RWPE1 (cell line): Measurements from ENCODE around the gene IFNGR1.
A peak's percentile ranks its signal among the peaks of the same experiment; 100 is the strongest.

Experiments
- CTCF ChIA-PET: fragments of 350-600 bp; sonication (Branson Sonifier 250); formaldehyde crosslinking; extraction: SDS; loops from one replicate; lab custom pipeline; 2021; lab: Yijun Ruan, JAX
- POLR2A ChIA-PET: fragments of 400-600 bp; formaldehyde crosslinking; extraction: SDS; loops from one replicate; lab custom pipeline; 2020; ENCODE audit warnings: antibody characterized with exemption; ENCODE audit not compliant: low non-redundant PET; lab: Yijun Ruan, JAX
- DNase-seq: peaks from one replicate; pipeline ENCODE4 v3.0.0; 2012; ENCODE audit warnings: low spot score
- H3K27ac ChIP-seq: fragments of 450-650 bp; 2 replicates; pipeline ENCODE4 v1.5.1; 2017
- CTCF ChIP-seq: fragments of 450-650 bp; conservative IDR thresholded peaks from 2 replicates; pipeline ENCODE4 v1.5.1; 2017; ENCODE audit warnings: low read depth, mild to moderate bottlenecking

The IFNGR1 gene

GRCh38 chr6:137157601-137158000 lies 61.6 kb downstream of the IFNGR1 start:
- CTCF ChIA-PET = interaction anchor here (0.6 kb wide), 1 partner anchor 83 kb away, joined by 3 read pairs; no protein-coding TSS in a partner anchor
- peak overlapping the region; percentile 60 for H3K27ac ChIP-seq
- POLR2A ChIA-PET = no interaction called here
- peak; percentile 69 for DNase-seq
- TF ChIP-seq CTCF = no peak

GRCh38 chr6:137156650-137157049 lies 62.5 kb downstream of the IFNGR1 start:
- POLR2A ChIA-PET = no interaction called here

GRCh38 chr6:137155830-137156229 lies 63.4 kb downstream of the IFNGR1 start:
- DNase-seq = peak; percentile 79
- ChIA-PET CTCF (interaction anchor here (0.6 to 1.4 kb wide), 4 partner anchors 10 to 1320 kb away, joined by 3 to 5 read pairs (median 4); no protein-coding TSS in a partner anchor), POLR2A (no interaction called here)
- H3K27ac ChIP-seq = no peak overlapping the region
- no peak for TF ChIP-seq CTCF

More at GRCh38 chr6:137156650-137157049, 62.5 kb downstream of the IFNGR1 start:
- DNase-seq = no peak
- TF ChIP-seq CTCF = no peak
- no peak overlapping the region for H3K27ac ChIP-seq
- CTCF ChIA-PET = interaction anchor here (0.5 to 1.4 kb wide), 3 partner anchors 9 to 67 kb away, joined by 3 to 5 read pairs (median 4); no protein-coding TSS in a partner anchor

GRCh38 chr6:137150072-137150471 lies 69.1 kb downstream of the IFNGR1 start:
- H3K27ac ChIP-seq = no peak overlapping the region
- no peak for DNase-seq
- ChIA-PET POLR2A (no interaction called here), CTCF (interaction anchor here (0.6 kb wide), 1 partner anchor 10 kb away, joined by 3 read pairs; no protein-coding TSS in a partner anchor)
- no peak for TF ChIP-seq CTCF

- no peak overlapping the region for H3K27ac ChIP-seq
- POLR2A ChIA-PET = no interaction called here
- no peak for DNase-seq
- TF ChIP-seq CTCF = no peak
- CTCF ChIA-PET = interaction anchor here (0.6 to 1.1 kb wide), 3 partner anchors 11 to 796 kb away, joined by 3 read pairs; no protein-coding TSS in a partner anchor
These were observed 70.2 kb downstream of the IFNGR1 start for GRCh38 chr6:137149035-137149393.

GRCh38 chr6:137148306-137149034 lies 70.7 kb downstream of the IFNGR1 start:
- CTCF ChIA-PET = interaction anchor here (0.6 to 1.1 kb wide), 4 partner anchors 12 to 896 kb away, joined by 3 read pairs; no protein-coding TSS in a partner anchor
- no peak for TF ChIP-seq CTCF
- H3K27ac ChIP-seq = no peak overlapping the region
- POLR2A ChIA-PET = no interaction called here
- peak; percentile 26 for DNase-seq
